ENCODE measurements around the gene LAMA3. TPM values are rescaled to one million over a fixed set of nuclear protein-coding genes. Genes with fewer than 3 reads are reported as not detected.

LAMA3 gene
- total RNA-seq, 1 experiment from 2014 or later, result 5.6 TPM

DNA sequence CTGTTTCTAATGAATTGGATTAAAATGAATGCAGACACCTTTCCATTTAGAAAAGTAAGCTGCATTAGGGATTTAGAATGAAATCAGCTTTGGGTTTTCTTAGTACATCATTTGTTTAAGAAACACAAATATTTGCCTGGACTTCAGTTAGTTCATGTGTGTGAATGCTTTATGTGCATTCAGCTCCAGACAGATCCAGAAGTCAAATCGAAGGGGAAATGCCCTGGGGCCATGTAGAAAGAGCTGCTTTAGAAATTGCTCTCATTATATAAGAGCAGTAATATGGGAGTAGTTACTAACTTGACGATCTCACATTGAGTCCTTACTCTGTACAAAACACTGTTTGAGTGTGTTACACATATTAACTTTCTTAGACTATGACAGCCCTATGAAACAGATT is 237.3 kb downstream of the LAMA3 start:
- TF ChIP-seq SP1 (IDR thresholded peaks at IDR 0.05; ENCODE audit: low read depth) (no peak), JUND (IDR thresholded peaks at IDR 0.05) (no peak), RAD21 (IDR thresholded peaks at IDR 0.05; ENCODE audit: low read depth) (no peak), ZFX (IDR thresholded peaks at IDR 0.05) (no peak), ZNF274 (IDR thresholded peaks at IDR 0.05; ENCODE audit: low read depth, low read length) (no peak), FOSL1 (IDR thresholded peaks at IDR 0.05; ENCODE audit: low read depth) (no peak), EZH2phosphoT487 (IDR thresholded peaks at IDR 0.05; ENCODE audit: borderline replicate concordance) (no peak), SIN3A (IDR thresholded peaks at IDR 0.05; ENCODE audit: low read depth) (no peak), POLR2A (IDR thresholded peaks at IDR 0.05; ENCODE audit: borderline replicate concordance, extremely low read depth, insufficient read depth, insufficient read length) (no peak), ELF1 (IDR thresholded peaks at IDR 0.05; ENCODE audit: borderline replicate concordance, low read depth) (no peak)
- TF ChIP-seq, protein P1, sequence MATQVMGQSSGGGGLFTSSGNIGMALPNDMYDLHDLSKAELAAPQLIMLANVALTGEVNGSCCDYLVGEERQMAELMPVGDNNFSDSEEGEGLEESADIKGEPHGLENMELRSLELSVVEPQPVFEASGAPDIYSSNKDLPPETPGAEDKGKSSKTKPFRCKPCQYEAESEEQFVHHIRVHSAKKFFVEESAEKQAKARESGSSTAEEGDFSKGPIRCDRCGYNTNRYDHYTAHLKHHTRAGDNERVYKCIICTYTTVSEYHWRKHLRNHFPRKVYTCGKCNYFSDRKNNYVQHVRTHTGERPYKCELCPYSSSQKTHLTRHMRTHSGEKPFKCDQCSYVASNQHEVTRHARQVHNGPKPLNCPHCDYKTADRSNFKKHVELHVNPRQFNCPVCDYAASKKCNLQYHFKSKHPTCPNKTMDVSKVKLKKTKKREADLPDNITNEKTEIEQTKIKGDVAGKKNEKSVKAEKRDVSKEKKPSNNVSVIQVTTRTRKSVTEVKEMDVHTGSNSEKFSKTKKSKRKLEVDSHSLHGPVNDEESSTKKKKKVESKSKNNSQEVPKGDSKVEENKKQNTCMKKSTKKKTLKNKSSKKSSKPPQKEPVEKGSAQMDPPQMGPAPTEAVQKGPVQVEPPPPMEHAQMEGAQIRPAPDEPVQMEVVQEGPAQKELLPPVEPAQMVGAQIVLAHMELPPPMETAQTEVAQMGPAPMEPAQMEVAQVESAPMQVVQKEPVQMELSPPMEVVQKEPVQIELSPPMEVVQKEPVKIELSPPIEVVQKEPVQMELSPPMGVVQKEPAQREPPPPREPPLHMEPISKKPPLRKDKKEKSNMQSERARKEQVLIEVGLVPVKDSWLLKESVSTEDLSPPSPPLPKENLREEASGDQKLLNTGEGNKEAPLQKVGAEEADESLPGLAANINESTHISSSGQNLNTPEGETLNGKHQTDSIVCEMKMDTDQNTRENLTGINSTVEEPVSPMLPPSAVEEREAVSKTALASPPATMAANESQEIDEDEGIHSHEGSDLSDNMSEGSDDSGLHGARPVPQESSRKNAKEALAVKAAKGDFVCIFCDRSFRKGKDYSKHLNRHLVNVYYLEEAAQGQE (IDR thresholded peaks at IDR 0.05; ENCODE audit: low read depth), result no peak
- TF ChIP-seq, protein P2, sequence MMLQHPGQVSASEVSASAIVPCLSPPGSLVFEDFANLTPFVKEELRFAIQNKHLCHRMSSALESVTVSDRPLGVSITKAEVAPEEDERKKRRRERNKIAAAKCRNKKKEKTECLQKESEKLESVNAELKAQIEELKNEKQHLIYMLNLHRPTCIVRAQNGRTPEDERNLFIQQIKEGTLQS (IDR thresholded peaks at IDR 0.05), result no peak
- TF ChIP-seq, protein P3, sequence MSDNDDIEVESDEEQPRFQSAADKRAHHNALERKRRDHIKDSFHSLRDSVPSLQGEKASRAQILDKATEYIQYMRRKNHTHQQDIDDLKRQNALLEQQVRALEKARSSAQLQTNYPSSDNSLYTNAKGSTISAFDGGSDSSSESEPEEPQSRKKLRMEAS (IDR thresholded peaks at IDR 0.05), result no peak
- TF ChIP-seq, protein P4, sequence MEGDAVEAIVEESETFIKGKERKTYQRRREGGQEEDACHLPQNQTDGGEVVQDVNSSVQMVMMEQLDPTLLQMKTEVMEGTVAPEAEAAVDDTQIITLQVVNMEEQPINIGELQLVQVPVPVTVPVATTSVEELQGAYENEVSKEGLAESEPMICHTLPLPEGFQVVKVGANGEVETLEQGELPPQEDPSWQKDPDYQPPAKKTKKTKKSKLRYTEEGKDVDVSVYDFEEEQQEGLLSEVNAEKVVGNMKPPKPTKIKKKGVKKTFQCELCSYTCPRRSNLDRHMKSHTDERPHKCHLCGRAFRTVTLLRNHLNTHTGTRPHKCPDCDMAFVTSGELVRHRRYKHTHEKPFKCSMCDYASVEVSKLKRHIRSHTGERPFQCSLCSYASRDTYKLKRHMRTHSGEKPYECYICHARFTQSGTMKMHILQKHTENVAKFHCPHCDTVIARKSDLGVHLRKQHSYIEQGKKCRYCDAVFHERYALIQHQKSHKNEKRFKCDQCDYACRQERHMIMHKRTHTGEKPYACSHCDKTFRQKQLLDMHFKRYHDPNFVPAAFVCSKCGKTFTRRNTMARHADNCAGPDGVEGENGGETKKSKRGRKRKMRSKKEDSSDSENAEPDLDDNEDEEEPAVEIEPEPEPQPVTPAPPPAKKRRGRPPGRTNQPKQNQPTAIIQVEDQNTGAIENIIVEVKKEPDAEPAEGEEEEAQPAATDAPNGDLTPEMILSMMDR (IDR thresholded peaks at IDR 0.05 in 2 of 3, conservative IDR thresholded peaks at IDR 0.05 in 1 of 3; ENCODE audit: borderline replicate concordance in 1 of 3, insufficient read depth in 1 of 3, low read depth in 2 of 3, low read length in 2 of 3), result no peak
- Histone ChIP-seq H3K36me3 (ENCODE audit: control insufficient read depth in 1 of 2, insufficient read depth in 2 of 2, low read length in 2 of 2) (no peaks in the 10 kb centered on the region), H3K4me2 (ENCODE audit: low read length) (no peak overlapping the region), H2AFZ (ENCODE audit: low read depth, low read length, poor library complexity, severe bottlenecking) (no peak overlapping the region), H3K27ac (ENCODE audit: low read depth, low read length) (no peak overlapping the region), H3K4me1 (ENCODE audit: control insufficient read depth in 1 of 2, insufficient read depth in 2 of 2, low read length in 2 of 2) (peaks cover 0 to 3% of the 10 kb centered on the region in 2 experiments; a peak in 1 of 4 replicates), H3K79me2 (ENCODE audit: insufficient read depth, low read length) (no peaks in the 10 kb centered on the region), H3K9ac (ENCODE audit: low read length) (no peak overlapping the region), H3K27me3 (ENCODE audit: insufficient read depth, low read length) (no peaks in the 10 kb centered on the region), H3K9me2 (ENCODE audit: insufficient read depth) (no peaks in the 10 kb centered on the region), H4K20me1 (ENCODE audit: insufficient read depth) (no peaks in the 10 kb centered on the region), H3K9me3 (ENCODE audit: control insufficient read depth in 1 of 2, insufficient read depth in 1 of 2, low read depth in 1 of 2, low read length in 2 of 2) (no peaks in the 10 kb centered on the region), H3K4me3 (replicated peaks in 1 of 2; ENCODE audit: low read depth in 1 of 2, low read length in 2 of 2) (no peak overlapping the region)
- DNase-seq (ENCODE audit: low read depth, low spot score) (no peak), ATAC-seq (no peak)
- intact Hi-C loops (cut with micrococcal nuclease), result no loop called here
- BruUV-seq (replicated peaks), result no TSS peak
- CTCF ChIA-PET, result no interaction called here
- RAD21 ChIA-PET (ENCODE audit: low non-redundant PET in 1 of 2, low total read pairs in 2 of 2, uncharacterized antibody in 2 of 2, unreplicated experiment in 2 of 2), result no interaction called here
- POLR2A ChIA-PET, result no interaction called here

Data from HCT116 (cell line).